Spinal cord (tissue), 10 donors: Measurements from ENCODE around the gene ZNF506. TPM values are rescaled to one million over a fixed set of nuclear protein-coding genes. Genes with fewer than 3 reads are reported as not detected.
"Not testable (repeated sequence)": the region's sequence is repeated elsewhere in the genome, so short reads cannot be mapped to it uniquely, and the experiment has no call there.

Source experiments
- DNase-seq, 6 donors: peaks; one replicate each; pipeline versions ENCODE4 v3.0.0 to v3.0.0-alpha.2; 2013 to 2015; ENCODE audit warnings: low spot score in 6 of 6, low read depth in 4 of 6
- H3K27ac ChIP-seq: one replicate; pipeline ENCODE4 v1.5.1; 2013; ENCODE audit warnings: low read depth, low read length, control low read depth
- H3K27me3 ChIP-seq: one replicate; pipeline ENCODE4 v1.6.1; 2013; ENCODE audit warnings: low read length; ENCODE audit not compliant: control insufficient read depth, insufficient read depth
- H3K36me3 ChIP-seq: one replicate; pipeline ENCODE4 v1.6.1; 2013; ENCODE audit warnings: low read length; ENCODE audit not compliant: control insufficient read depth, insufficient read depth
- H3K4me1 ChIP-seq: one replicate; pipeline ENCODE4 v1.6.1; 2013; ENCODE audit warnings: low read length; ENCODE audit not compliant: control insufficient read depth, insufficient read depth
- H3K4me3 ChIP-seq: one replicate; pipeline ENCODE4 v1.5.1; 2013; ENCODE audit warnings: low read depth, low read length, control low read depth
- H3K9me3 ChIP-seq: one replicate; pipeline ENCODE4 v1.6.1; 2013; ENCODE audit warnings: low read length; ENCODE audit not compliant: control insufficient read depth, insufficient read depth
- WGBS: methylation state at CpG from one replicate; pipeline ENCODE4 v1.1.5; 2013; ENCODE audit warnings: missing lambda C conversion rate; ENCODE audit not compliant: insufficient coverage; 5-methylcytosine and 5-hydroxymethylcytosine counted together
- polyA plus RNA-seq, 2 donors: library from polyadenylated mRNA; unstranded; fragments of 120-200 nt; gene quantifications; one replicate each; pipeline ENCODE4 v1.2.1, GENCODE V29; 2013; ENCODE audit not compliant: insufficient read length in 2 of 2
- total RNA-seq, 2 donors: library from RNA; depleted of rRNA in 1 of 2; stranded (reverse); fragments of 120-200 nt in 1 of 2; fragments of >200 nt in 1 of 2; gene quantifications; one replicate each; pipeline versions ENCODE4 v1.2.3 to v1.2.4, GENCODE V29; 2013 to 2014
- donor health status: healthy.

Gene ZNF506
- total and polyA plus RNA-seq, 4 donors, result 26.9 to 46.0 (median 30.1) TPM

DNA sequence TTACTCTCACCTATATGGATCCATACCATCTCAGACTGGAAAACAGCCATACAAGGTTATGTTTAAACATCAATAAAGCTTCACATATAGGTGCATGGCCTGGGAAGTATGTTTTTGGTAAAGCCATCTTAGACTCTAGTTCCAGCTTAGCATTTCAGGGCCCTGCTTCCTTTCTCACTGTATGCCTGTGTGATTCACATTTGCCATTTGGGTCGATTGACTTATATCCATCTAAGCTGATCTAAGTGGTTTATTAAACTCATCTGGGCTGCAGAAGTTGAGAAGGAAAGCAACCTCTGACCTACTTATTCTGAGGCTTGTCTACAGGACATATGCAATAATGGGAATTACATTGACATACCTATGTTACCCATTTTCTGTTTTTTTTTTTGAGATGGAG lies 33.5 kb downstream of the ZNF506 start:
- Histone ChIP-seq H3K36me3 (peaks cover 26% of the 10 kb centered on the region), H3K27ac (no peak overlapping the region)
- WGBS, result no CpG with 5 or more reads among the region's 1 CpG

DNA sequence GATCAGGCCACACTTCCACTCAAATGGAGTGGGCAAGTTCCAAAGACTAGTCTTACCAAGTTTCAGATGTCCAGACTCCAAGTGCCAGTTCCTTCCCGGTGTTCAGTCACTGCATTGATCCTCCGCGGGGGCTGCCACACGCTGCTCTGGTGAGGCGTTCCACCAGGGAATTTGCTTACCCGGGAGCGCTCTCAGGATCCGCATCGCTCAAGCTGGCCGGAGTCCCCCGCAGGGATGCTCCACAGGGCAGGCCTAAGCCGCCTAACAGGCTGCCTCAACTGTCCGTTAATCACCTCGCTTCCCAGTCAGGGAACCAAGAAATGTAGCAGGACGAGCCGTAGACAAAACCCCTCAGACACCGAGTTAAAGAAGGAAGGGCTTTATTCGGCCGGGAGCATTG lies 36.1 kb downstream of the ZNF506 start:
- peaks cover 12% of the 10 kb centered on the region for H3K36me3 ChIP-seq
- not testable (repeated sequence) for H3K4me3 ChIP-seq, H3K9me3 ChIP-seq, H3K4me1 ChIP-seq, H3K27me3 ChIP-seq, H3K27ac ChIP-seq, DNase-seq
- 97% methylated on average over 14 of the region's 19 CpGs for WGBS

More for the DNA sequence above, 33.5 kb downstream of the ZNF506 start:
- Histone ChIP-seq H3K27me3 (no peaks in the 10 kb centered on the region), H3K4me3 (no peak overlapping the region), H3K4me1 (no peaks in the 10 kb centered on the region), H3K9me3 (no peaks in the 10 kb centered on the region)
- no peak for DNase-seq

DNA sequence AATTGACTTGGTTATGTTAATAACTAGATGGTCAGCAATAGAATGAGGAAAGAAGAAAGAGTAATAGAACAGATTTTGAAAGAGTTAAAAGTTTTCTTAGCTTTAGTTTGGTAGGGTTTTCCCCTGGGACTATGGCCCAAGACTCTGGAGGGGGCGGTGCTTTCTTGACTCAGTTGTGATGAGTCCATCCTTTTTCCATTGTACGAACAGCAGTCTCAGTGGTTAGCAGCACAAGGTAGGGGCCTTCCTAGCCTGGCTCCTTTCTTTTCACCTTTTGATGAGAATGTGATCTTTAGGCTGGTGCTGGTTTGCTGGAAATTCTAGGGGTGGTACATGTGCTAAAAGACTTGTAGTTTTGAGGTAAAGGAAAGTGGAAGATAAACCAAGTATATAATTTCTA lies 38.8 kb downstream of the ZNF506 start:
- Histone ChIP-seq H3K4me1 (peaks cover 7% of the 10 kb centered on the region), H3K27ac (no peak overlapping the region), H3K27me3 (no peaks in the 10 kb centered on the region), H3K4me3 (no peak overlapping the region), H3K36me3 (peaks cover 9% of the 10 kb centered on the region), H3K9me3 (no peaks in the 10 kb centered on the region)
- WGBS, result 83% methylated on average over 1 of the region's 2 CpGs
- no peak for DNase-seq

DNA sequence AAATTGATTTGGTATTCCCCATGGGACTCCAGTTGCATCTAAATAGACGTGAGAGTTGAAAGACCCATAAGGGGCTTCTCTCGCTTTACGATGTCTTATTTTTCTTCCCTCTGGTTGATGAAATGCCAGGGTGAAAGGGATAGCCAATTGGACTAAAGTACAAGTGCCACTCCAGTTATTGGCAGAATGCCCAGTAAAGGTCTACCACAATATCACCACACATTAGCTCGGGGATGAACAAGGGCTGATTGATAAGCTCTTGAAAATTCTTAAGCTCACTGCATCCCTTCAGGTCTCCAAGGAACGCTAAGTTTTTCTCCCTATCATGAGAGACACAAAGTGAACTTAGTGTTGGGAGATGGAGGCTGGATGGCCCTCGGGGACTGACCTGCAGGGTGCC lies 39.8 kb downstream of the ZNF506 start:
- H3K27ac ChIP-seq, H3K36me3 ChIP-seq, H3K4me3 ChIP-seq, H3K27me3 ChIP-seq, H3K9me3 ChIP-seq: not testable (repeated sequence)
- WGBS, result 25% methylated on average over 1 of the region's 6 CpGs
- peak in 5 of 6 donors; percentile 13 to 79 (median 44) for DNase-seq
- peaks cover 12% of the 10 kb centered on the region for H3K4me1 ChIP-seq

DNA sequence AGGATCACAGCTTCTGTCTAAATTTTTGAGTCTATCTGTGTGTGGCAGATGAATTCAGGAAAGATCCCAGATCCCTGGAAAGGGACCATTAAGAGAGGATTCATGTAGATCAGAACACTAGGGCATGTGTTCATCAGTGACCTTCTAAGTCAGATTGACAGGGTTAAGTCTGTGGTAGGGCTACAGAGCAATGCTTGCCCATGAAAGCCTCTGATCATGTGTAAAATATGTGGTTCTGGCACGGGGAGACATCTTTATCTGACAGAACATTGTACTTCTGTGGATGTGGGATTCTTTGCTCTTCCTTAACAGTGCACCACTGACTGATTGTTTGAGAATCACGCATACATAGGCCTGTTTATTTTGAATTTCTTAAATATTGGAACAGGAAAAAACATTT lies 42.9 kb downstream of the ZNF506 start:
- Histone ChIP-seq H3K9me3 (no peaks in the 10 kb centered on the region), H3K27ac (no peak overlapping the region), H3K4me1 (peaks cover 19% of the 10 kb centered on the region), H3K36me3 (no peaks in the 10 kb centered on the region), H3K27me3 (no peaks in the 10 kb centered on the region), H3K4me3 (no peak overlapping the region)
- WGBS, result no CpG with 5 or more reads among the region's 2 CpGs
- DNase-seq, result no peak

DNA sequence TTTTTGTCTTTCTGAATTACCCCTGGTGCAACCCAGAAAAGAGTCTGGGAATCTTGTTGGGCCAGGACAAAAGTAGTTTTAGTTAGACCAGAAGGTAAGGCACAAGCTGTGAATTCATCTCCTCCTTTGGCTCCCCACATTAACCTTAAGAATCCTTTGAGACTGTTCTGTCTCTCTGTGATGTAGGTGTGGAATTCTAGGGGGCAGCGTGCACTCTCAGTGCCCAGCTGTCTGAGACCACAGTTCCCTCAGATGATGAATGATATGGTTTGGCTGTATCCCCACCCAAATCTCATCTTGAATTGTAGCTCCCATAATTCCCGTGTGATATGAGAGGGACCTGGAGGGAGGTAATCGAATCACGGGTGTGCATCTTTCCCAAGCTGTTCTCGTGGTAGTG lies 43.9 kb downstream of the ZNF506 start:
- WGBS, result 92% methylated on average over 4 of the region's 5 CpGs

DNA sequence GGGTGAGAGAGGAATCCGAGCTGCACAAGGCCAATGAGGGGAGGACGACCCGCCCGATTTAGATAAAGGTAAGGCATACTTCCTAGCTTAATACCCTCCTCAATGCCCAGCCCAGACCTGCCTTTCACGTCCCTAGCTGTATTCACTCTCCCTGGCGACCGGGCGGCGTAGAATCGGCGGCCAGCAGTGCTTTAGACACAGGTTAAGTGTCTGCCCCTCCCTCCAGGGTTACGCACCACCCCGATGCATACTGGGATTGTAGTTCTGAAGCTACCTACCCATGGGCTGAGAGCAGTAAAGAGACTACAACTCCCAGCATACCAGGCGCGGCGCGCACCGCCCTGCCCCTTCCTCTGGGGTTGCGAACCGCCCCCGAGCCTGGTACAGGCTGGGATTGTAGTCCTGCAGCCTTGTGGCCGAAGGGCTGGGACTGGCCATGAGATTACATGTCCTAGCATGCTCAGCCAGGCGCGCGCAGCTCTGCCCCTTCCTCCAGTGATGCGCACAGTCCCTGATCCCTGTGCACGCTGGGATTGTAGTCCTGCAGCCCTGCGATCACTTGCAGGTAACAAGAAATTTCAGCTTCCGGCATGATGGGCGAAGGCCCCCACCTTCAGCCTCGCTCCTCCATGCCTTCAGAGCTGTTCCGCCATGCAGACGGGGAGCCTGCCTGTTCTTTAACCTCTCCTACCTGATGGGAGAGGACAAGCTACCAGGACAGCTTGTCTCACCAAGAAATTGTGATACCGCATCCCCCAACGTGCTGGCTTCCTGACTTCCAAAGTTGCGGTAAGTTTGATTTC lies 45.1 kb downstream of the ZNF506 start:
- peak overlapping the region; percentile 78 for H3K4me3 ChIP-seq
- H3K36me3 ChIP-seq, result no peaks in the 10 kb centered on the region
- H3K27me3 ChIP-seq, result no peaks in the 10 kb centered on the region
- H3K9me3 ChIP-seq, result no peaks in the 10 kb centered on the region
- DNase-seq, result peak; percentile 89 to 99 (median 92)
- WGBS, result 0% methylated on average over 34 of the region's 36 CpGs
- H3K4me1 ChIP-seq, result peaks cover 15% of the 10 kb centered on the region
- peak overlapping the region; percentile 64 for H3K27ac ChIP-seq

More for the DNA sequence above, 43.9 kb downstream of the ZNF506 start:
- H3K4me1 ChIP-seq, result peaks cover 19% of the 10 kb centered on the region
- no peak for DNase-seq
- H3K27ac ChIP-seq, result no peak overlapping the region
- no peaks in the 10 kb centered on the region for H3K36me3 ChIP-seq
- no peaks in the 10 kb centered on the region for H3K27me3 ChIP-seq
- H3K4me3 ChIP-seq, result no peak overlapping the region
- H3K9me3 ChIP-seq, result no peaks in the 10 kb centered on the region

DNA sequence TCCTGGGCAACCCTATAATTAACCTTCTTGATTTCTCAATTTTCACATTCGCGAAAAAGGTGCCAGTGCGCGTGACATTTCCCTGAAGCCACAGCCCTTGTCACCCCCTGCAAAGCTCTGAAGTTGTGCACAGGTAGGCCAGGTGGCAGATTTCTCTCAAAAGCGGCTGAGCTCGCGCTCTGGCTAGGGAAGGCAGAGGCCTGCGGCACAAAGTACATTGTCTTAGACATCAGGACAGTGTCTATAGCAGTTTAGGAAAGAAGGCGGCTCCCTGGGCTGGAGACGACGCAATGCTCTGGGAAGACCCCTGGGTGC lies 45.7 kb downstream of the ZNF506 start:
- Histone ChIP-seq H3K27ac (peak overlapping the region; percentile 26), H3K9me3 (no peaks in the 10 kb centered on the region), H3K27me3 (no peaks in the 10 kb centered on the region), H3K36me3 (no peaks in the 10 kb centered on the region), H3K4me1 (peaks cover 12% of the 10 kb centered on the region), H3K4me3 (peak overlapping the region; percentile 78)
- WGBS, result 6% methylated on average over 11 of the region's 11 CpGs
- peak in 1 of 6 donors; percentile 7 for DNase-seq

DNA sequence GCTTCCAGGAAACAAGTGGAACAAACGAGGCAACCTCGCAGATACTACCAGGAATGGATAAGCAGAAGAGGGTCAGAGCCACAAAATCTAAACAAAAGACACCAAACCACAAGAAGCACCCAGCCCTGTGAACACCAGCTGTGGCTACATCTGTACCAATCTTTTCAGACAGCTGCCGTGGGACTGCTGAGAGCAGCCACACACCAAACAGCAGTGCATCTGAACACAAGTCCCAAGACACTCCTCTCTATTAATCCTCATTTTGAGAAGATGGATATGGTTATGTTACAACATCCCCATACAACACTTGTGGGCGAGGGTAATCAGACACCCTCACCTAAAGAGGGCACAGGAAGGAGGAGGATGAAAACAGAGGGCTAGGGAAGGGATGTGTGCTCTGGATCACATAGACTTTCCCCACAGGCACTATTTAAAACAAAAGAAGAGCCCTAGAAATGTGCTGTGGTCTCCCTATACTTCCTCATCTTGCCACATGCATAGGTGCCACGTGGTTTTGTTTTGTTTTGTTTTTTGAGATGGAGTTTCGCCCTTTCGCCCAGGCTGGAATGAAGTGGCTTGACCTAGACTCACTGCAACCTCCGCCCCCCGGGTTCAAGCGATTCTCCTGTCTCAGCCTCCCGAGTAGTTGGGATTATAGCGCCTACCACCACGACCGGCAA lies 47.1 kb downstream of the ZNF506 start:
- peaks cover 12% of the 10 kb centered on the region for H3K4me1 ChIP-seq
- DNase-seq, result no peak
- H3K27me3 ChIP-seq, result no peaks in the 10 kb centered on the region
- 93% methylated on average over 6 of the region's 14 CpGs for WGBS
- no peaks in the 10 kb centered on the region for H3K36me3 ChIP-seq
- no peak overlapping the region for H3K27ac ChIP-seq
- H3K9me3 ChIP-seq, result no peaks in the 10 kb centered on the region
- H3K4me3 ChIP-seq, result no peak overlapping the region

DNA sequence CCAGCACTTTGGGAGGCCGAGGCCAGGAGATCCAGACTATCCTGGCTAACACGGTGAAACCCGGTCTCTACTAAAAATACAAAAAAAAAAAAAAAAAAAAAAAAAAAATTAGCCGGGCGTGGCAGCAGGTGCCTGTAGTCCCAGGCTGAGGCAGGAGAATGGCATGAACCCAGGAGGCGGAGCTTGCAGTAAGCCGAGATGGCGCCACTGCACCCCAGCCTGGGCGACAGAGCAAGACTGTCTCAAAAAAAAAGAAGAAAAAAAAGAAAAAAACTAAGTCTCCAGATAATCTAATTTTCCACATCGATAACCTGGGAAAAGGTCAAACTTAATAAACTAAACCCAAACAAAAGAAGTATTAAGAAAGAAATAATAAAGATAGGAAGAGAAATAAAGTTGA lies 49.6 kb downstream of the ZNF506 start:
- H3K36me3 ChIP-seq, H3K9me3 ChIP-seq, H3K27ac ChIP-seq, DNase-seq, H3K4me1 ChIP-seq, H3K4me3 ChIP-seq, H3K27me3 ChIP-seq: not testable (repeated sequence)
- WGBS, result 73% methylated on average over 5 of the region's 10 CpGs
